ENCODE results near the gene ANKK1. TPM values are rescaled to one million over a fixed set of nuclear protein-coding genes. Genes with fewer than 3 reads are reported as not detected.

The ANKK1 gene
- total RNA-seq, 4 donors from 2014 or later = 0.30 to 2.1 (median 1.7) TPM

DNA sequence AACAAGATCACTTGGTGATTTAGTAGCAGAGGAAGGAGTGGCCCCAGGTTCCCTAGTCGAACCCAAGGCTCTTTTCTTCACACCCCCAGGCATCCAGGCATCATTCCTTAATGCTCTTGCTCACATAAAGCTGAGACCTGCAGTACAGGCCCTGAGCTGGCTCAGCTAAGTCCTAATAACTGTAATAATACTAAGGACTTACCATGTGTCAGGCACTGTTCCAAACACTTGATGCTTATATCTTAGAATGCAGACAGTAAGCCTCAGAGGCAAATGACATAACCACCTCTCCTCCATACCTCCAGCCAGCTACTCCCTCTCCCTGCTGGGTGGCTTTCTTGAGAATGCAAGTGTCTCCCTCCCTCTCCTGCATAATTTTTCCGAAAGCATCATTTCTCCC lies 33.2 kb downstream of the ANKK1 start:
- no peak overlapping the region for H3K27ac ChIP-seq
- WGBS, 2 donors = 56 to 71% methylated on average over 2 of the region's 2 CpGs
- H3K4me1 ChIP-seq = no peaks in the 10 kb centered on the region
- no peak for TF ChIP-seq CTCF (IDR thresholded peaks at IDR 0.05)
- no peak for TF ChIP-seq EP300 (IDR thresholded peaks at IDR 0.05)
- TF ChIP-seq POLR2A (IDR thresholded peaks at IDR 0.05) = no peak
- no peaks in the 10 kb centered on the region for H3K9me3 ChIP-seq
- no peak overlapping the region for H3K4me3 ChIP-seq
- no peak for DNase-seq (ENCODE audit: low spot score in 2 of 2)
- no peaks in the 10 kb centered on the region for H3K27me3 ChIP-seq
- H3K36me3 ChIP-seq = no peaks in the 10 kb centered on the region

DNA sequence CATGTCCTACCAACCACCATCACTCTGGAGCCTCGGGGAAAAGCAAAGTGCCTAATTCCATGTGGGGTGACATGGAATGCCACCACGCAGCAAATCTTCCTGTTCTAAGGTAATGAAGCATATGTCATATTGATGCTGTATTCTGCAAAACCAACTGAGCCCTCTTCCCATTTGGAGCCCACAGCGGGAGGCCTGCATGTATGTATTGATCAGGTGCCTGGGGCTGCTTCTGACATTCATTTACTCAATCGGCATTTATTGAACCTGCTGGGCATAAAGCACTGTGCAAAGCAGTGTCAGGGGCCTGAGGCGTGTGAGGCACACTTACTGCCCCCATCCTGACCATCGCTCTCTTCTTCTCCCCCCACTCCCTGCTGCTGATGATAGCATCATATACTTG lies 39.1 kb downstream of the ANKK1 start:
- no peaks in the 10 kb centered on the region for H3K9me3 ChIP-seq
- WGBS, 2 donors = 89 to 91% methylated on average over 6 of the region's 6 CpGs
- H3K36me3 ChIP-seq = no peaks in the 10 kb centered on the region
- H3K4me1 ChIP-seq = no peaks in the 10 kb centered on the region
- TF ChIP-seq CTCF (IDR thresholded peaks at IDR 0.05) = no peak
- TF ChIP-seq POLR2A (IDR thresholded peaks at IDR 0.05) = no peak
- TF ChIP-seq EP300 (IDR thresholded peaks at IDR 0.05) = no peak
- no peaks in the 10 kb centered on the region for H3K27me3 ChIP-seq
- no peak for DNase-seq (ENCODE audit: low spot score in 2 of 2)
- H3K27ac ChIP-seq = no peak overlapping the region
- H3K4me3 ChIP-seq = no peak overlapping the region

GRCh38 chr11:113431746-113432145 lies 44.2 kb downstream of the ANKK1 start:
- H3K4me3 ChIP-seq = no peak overlapping the region
- WGBS, 2 donors = 80% methylated on average over 4 of the region's 4 CpGs
- no peaks in the 10 kb centered on the region for H3K27me3 ChIP-seq
- H3K27ac ChIP-seq = no peak overlapping the region
- no peak for TF ChIP-seq POLR2A (IDR thresholded peaks at IDR 0.05)
- TF ChIP-seq EP300 (IDR thresholded peaks at IDR 0.05) = no peak
- no peak for TF ChIP-seq CTCF (IDR thresholded peaks at IDR 0.05)
- H3K4me1 ChIP-seq = peaks cover 0 to 10% (median 0%) of the 10 kb centered on the region in 4 donors
- no peak for DNase-seq (ENCODE audit: low spot score in 2 of 2)
- H3K9me3 ChIP-seq = no peaks in the 10 kb centered on the region
- no peaks in the 10 kb centered on the region for H3K36me3 ChIP-seq

- DNase-seq (ENCODE audit: low spot score in 2 of 2) = no peak
- Histone ChIP-seq H3K9me3 (no peaks in the 10 kb centered on the region), H3K4me3 (no peak overlapping the region), H3K27ac (peak overlapping the region in 1 of 4 donors; percentile 43), H3K36me3 (no peaks in the 10 kb centered on the region), H3K4me1 (peaks cover 0 to 10% (median 0%) of the 10 kb centered on the region in 4 donors), H3K27me3 (no peaks in the 10 kb centered on the region)
- TF ChIP-seq CTCF (IDR thresholded peaks at IDR 0.05) = no peak
- no peak for TF ChIP-seq POLR2A (IDR thresholded peaks at IDR 0.05)
- TF ChIP-seq EP300 (IDR thresholded peaks at IDR 0.05) = no peak
- 66 to 71% methylated on average over 8 of the region's 8 CpGs for WGBS, 2 donors
Observed at GRCh38 chr11:113435190-113435968, 47.8 kb downstream of the ANKK1 start.

- H3K27me3 ChIP-seq = no peaks in the 10 kb centered on the region
- no peak overlapping the region for H3K27ac ChIP-seq
- H3K36me3 ChIP-seq = no peaks in the 10 kb centered on the region
- no peak overlapping the region for H3K4me3 ChIP-seq
- WGBS, 2 donors = 71 to 72% methylated on average over 6 of the region's 6 CpGs
- H3K4me1 ChIP-seq = peaks cover 0 to 10% (median 0%) of the 10 kb centered on the region in 4 donors
- H3K9me3 ChIP-seq = no peaks in the 10 kb centered on the region
- no peak for DNase-seq (ENCODE audit: low spot score in 2 of 2)
- TF ChIP-seq POLR2A (IDR thresholded peaks at IDR 0.05) (no peak), CTCF (IDR thresholded peaks at IDR 0.05) (no peak), EP300 (IDR thresholded peaks at IDR 0.05) (no peak)
Observed at GRCh38 chr11:113436672-113437252, 49.2 kb downstream of the ANKK1 start.
